Neural progenitor cell (in vitro differentiated cells): Measurements from ENCODE around the gene OR8A1. TPM values are rescaled to one million over a fixed set of nuclear protein-coding genes. Genes with fewer than 3 reads are reported as not detected.

Source experiments
- DNase-seq: peaks from one replicate; pipeline ENCODE4 v3.0.0-alpha.2; 2016; ENCODE audit warnings: low spot score
- H2AFZ ChIP-seq: fragments of 200-600 bp; sonication (generic); replicated peaks from 2 replicates; pipeline ENCODE4 v1.6.1; 2016; ENCODE audit warnings: antibody characterized with exemption
- H3F3A ChIP-seq: fragments of 200-600 bp; sonication (generic); 2 replicates; pipeline ENCODE4 v1.6.1; 2016; ENCODE audit warnings: antibody characterized with exemption, low read depth
- H3K27ac ChIP-seq: fragments of 200-600 bp; sonication (generic); 2 replicates; pipeline ENCODE4 v1.5.1; 2016; ENCODE audit warnings: mild to moderate bottlenecking
- H3K27me3 ChIP-seq: fragments of 200-600 bp; sonication (generic); 2 replicates; pipeline ENCODE4 v1.6.1; 2016; ENCODE audit warnings: mild to moderate bottlenecking, moderate library complexity
- H3K36me3 ChIP-seq: fragments of 200-600 bp; sonication (generic); 2 replicates; pipeline ENCODE4 v1.5.1; 2016
- H3K4me1 ChIP-seq: fragments of 200-600 bp; sonication (generic); 2 replicates; pipeline ENCODE4 v1.6.1; 2016; ENCODE audit warnings: mixed run types
- H3K4me2 ChIP-seq: fragments of 200-600 bp; sonication (generic); 2 replicates; pipeline ENCODE4 v1.6.1; 2016
- H3K4me3 ChIP-seq: fragments of 200-600 bp; sonication (generic); 2 replicates; pipeline ENCODE4 v1.5.1; 2016
- H3K79me2 ChIP-seq: fragments of 200-600 bp; sonication (generic); 2 replicates; pipeline ENCODE4 v1.6.1; 2016; ENCODE audit warnings: low read depth
- H3K9ac ChIP-seq: fragments of 200-600 bp; sonication (generic); 2 replicates; pipeline ENCODE4 v1.6.1; 2016
- H3K9me3 ChIP-seq: fragments of 200-600 bp; sonication (generic); 2 replicates; pipeline ENCODE4 v1.5.1; 2016; ENCODE audit warnings: low read depth
- H4K20me1 ChIP-seq: fragments of 200-600 bp; sonication (generic); 2 replicates; pipeline ENCODE4 v1.6.1; 2016; ENCODE audit warnings: low read depth
- H3K27ac Mint-ChIP-seq: 3 replicates; pipeline ENCODE4 v1.8.0; 2021; ENCODE audit warnings: mixed read lengths
- H3K27me3 Mint-ChIP-seq: 2 replicates; pipeline ENCODE4 v1.8.0; 2022; ENCODE audit warnings: low read depth, mild to moderate bottlenecking, inconsistent platforms, moderate library complexity, mixed read lengths; ENCODE audit not compliant: insufficient read depth
- H3K36me3 Mint-ChIP-seq: 3 replicates; pipeline ENCODE4 v1.8.0; 2021; ENCODE audit warnings: mixed read lengths
- H3K4me1 Mint-ChIP-seq: 3 replicates; pipeline ENCODE4 v1.8.0; 2021; ENCODE audit warnings: mixed read lengths
- H3K4me3 Mint-ChIP-seq: 3 replicates; pipeline ENCODE4 v1.8.0; 2021; ENCODE audit warnings: mild to moderate bottlenecking, moderate library complexity, mixed read lengths
- H3K9me3 Mint-ChIP-seq: 3 replicates; pipeline ENCODE4 v1.8.0; 2020; ENCODE audit warnings: mixed read lengths
- CTCF ChIP-seq: fragments of 200-600 bp; sonication (generic); IDR thresholded peaks from 2 replicates; pipeline ENCODE4 v1.5.1; 2017; ENCODE audit warnings: antibody characterized with exemption, mild to moderate bottlenecking
- EZH2 ChIP-seq: fragments of 200-600 bp; sonication (generic); IDR thresholded peaks from 2 replicates; pipeline ENCODE4 v1.6.1; 2017; ENCODE audit warnings: antibody characterized with exemption, mild to moderate bottlenecking, moderate library complexity
- EZH2phosphoT487 ChIP-seq: fragments of 200-600 bp; sonication (generic); IDR thresholded peaks from 2 replicates; pipeline ENCODE4 v1.6.1; 2017; ENCODE audit warnings: antibody characterized with exemption
- small RNA-seq: library from RNA; depleted of rRNA; stranded (forward); fragments of <200 nt; gene quantifications from one replicate; pipeline ENCODE3, GENCODE V24; 2015
- total RNA-seq: library from RNA; depleted of rRNA; stranded (reverse); fragments of >200 nt; gene quantifications from 2 replicates; pipeline ENCODE4 v1.2.3, GENCODE V29; 2015; ENCODE audit warnings: low replicate concordance

Gene OR8A1
- total RNA-seq, 1 donor from 2014 or later: not detected

- Mint-ChIP-seq H3K27me3 (peaks cover 2% of the 10 kb centered on the region), H3K9me3 (no peaks in the 10 kb centered on the region), H3K36me3 (no peaks in the 10 kb centered on the region), H3K4me1 (peaks cover 13% of the 10 kb centered on the region), H3K4me3 (no peak overlapping the region), H3K27ac (no peak overlapping the region)
- H3K79me2 ChIP-seq: peaks cover 11% of the 10 kb centered on the region
- H3K4me3 ChIP-seq: no peak overlapping the region
- no peak overlapping the region for H3K27ac ChIP-seq
- H3K9me3 ChIP-seq: no peaks in the 10 kb centered on the region
- DNase-seq: no peak
- H3K36me3 ChIP-seq: no peaks in the 10 kb centered on the region
- H3K9ac ChIP-seq: no peak overlapping the region
- peaks cover 11% of the 10 kb centered on the region for H3K4me1 ChIP-seq
- H3K27me3 ChIP-seq: peaks cover 26% of the 10 kb centered on the region
- H2AFZ ChIP-seq: no peak overlapping the region
- peaks cover 10% of the 10 kb centered on the region for H4K20me1 ChIP-seq
- H3F3A ChIP-seq: peaks cover 18% of the 10 kb centered on the region
- TF ChIP-seq EZH2 (no peak), EZH2phosphoT487 (no peak), CTCF (no peak)
- no peak overlapping the region for H3K4me2 ChIP-seq
These were observed 49.1 kb downstream of the OR8A1 start for GRCh38 chr11:124618863-124619262.

Small RNA genes lying within 50 kb of the gene (small RNA-seq; reads per million reads assigned to genes)
- not detected for gene OR8A3P

Other genes starting within 250 kb of the OR8A1 start
- gene OR8D2, start 249.8 kb upstream of the OR8A1 start, total RNA-seq: not detected in 2 replicates
- not detected in 2 replicates for gene OR8B2, start 185.5 kb upstream of the OR8A1 start, total RNA-seq
- not detected in 2 replicates for gene OR8B3, start 171.0 kb upstream of the OR8A1 start, total RNA-seq
- gene OR8B4, start 145.1 kb upstream of the OR8A1 start, total RNA-seq: not detected in 2 replicates
- not detected in 2 replicates for gene OR8B8, start 124.3 kb upstream of the OR8A1 start, total RNA-seq
- not detected in 2 replicates for gene OR8B12, start 26.3 kb upstream of the OR8A1 start, total RNA-seq
- not detected in 2 replicates for gene PANX3, start 41.4 kb downstream of the OR8A1 start, total RNA-seq
- 18.9 and 20.7 TPM in 2 replicates for gene TBRG1, start 52.9 kb downstream of the OR8A1 start, total RNA-seq
- 3.6 and 4.9 TPM in 2 replicates for gene SIAE, start 103.7 kb downstream of the OR8A1 start, total RNA-seq
- gene SPA17, start 103.9 kb downstream of the OR8A1 start, total RNA-seq: 53.3 and 67.2 TPM in 2 replicates
- 0.39 and 7.5 TPM in 2 replicates for gene NRGN, start 169.9 kb downstream of the OR8A1 start, total RNA-seq
- gene VSIG2, start 182.3 kb downstream of the OR8A1 start, total RNA-seq: not detected in 2 replicates
- 0.26 and 0.81 TPM in 2 replicates for gene ESAM, start 192.3 kb downstream of the OR8A1 start, total RNA-seq
- 35.8 and 41.9 TPM in 2 replicates for gene MSANTD2, start 230.4 kb downstream of the OR8A1 start, total RNA-seq